Activated B cell treated with CpG ODN at 0.5 μM for 24 hours (primary cell): Measurements from ENCODE around the gene BCL2L14. TPM values are rescaled to one million over a fixed set of nuclear protein-coding genes. Genes with fewer than 3 reads are reported as not detected.

Experiments used
- ATAC-seq: fragments of 200-7000 bp; cut with Tn5 transposase; one replicate; pipeline ENCODE4 v1.10.0; 2021; ENCODE audit warnings: low read depth, mild to moderate bottlenecking, moderate library complexity
- CTCF ChIA-PET: fragments of 350-600 bp; sonication (Branson Sonifier 250); formaldehyde crosslinking; loops from one replicate; lab custom pipeline; 2021; ENCODE audit warnings: antibody characterized with exemption; lab: Charles Lee
- POLR2A ChIA-PET: fragments of 350-600 bp; sonication (Branson Sonifier 250); formaldehyde crosslinking; loops from one replicate; lab custom pipeline; 2021; ENCODE audit warnings: antibody characterized with exemption; lab: Charles Lee
- DNase-seq: peaks from one replicate; pipeline ENCODE4 v3.0.0; 2022
- H3K27ac Mint-ChIP-seq: one replicate; pipeline ENCODE4 v1.8.0; 2020; ENCODE audit warnings: mixed read lengths
- H3K27me3 Mint-ChIP-seq: one replicate; pipeline ENCODE4 v1.8.0; 2021; ENCODE audit warnings: mixed read lengths
- H3K36me3 Mint-ChIP-seq: one replicate; pipeline ENCODE4 v1.8.0; 2021; ENCODE audit warnings: low read depth, mixed read lengths
- H3K4me1 Mint-ChIP-seq: one replicate; pipeline ENCODE4 v1.8.0; 2021; ENCODE audit warnings: mixed read lengths
- H3K4me3 Mint-ChIP-seq: one replicate; pipeline ENCODE4 v1.8.0; 2020; ENCODE audit warnings: mild to moderate bottlenecking, mixed read lengths
- H3K9me3 Mint-ChIP-seq: one replicate; pipeline ENCODE4 v1.8.0; 2020; ENCODE audit warnings: mixed read lengths
- intact Hi-C: fragments of 100-400 bp; cut with micrococcal nuclease; formaldehyde crosslinking; loops from one replicate; pipeline ENCODE4 v1.15.1; 2024
- total RNA-seq: library from RNA; stranded (reverse); gene quantifications from 2 replicates; pipeline ENCODE4 v1.2.3, GENCODE V29; 2022
- TF ChIP-seq, protein P1 (sequence below): fragments of 200-600 bp; IDR thresholded peaks from one replicate; pipeline ENCODE4 v1.8.0; 2022; ENCODE audit warnings: antibody characterized with exemption, mild to moderate bottlenecking

The BCL2L14 gene
- total RNA-seq, 1 donor from 2014 or later: not detected

DNA sequence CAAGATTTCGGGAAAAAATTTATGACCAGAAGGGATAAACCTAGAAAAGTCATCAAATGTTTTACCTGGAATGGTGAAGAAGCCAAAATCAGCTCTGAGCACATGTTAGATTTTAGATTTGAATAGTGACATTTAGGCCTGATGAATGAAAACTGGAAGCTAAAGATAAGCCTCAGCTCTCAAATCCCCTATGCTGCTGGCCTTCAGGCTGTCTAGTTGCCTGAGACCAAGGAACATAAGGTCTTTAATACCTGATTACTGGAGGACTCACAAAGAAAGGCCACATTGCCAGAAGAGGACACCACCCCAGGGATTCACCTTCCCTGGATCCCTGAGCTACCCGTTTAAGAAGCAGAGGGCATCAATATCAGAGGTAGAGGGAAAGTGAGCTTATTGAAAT is 56.6 kb downstream of the BCL2L14 start:
- POLR2A ChIA-PET: no interaction called here

DNA sequence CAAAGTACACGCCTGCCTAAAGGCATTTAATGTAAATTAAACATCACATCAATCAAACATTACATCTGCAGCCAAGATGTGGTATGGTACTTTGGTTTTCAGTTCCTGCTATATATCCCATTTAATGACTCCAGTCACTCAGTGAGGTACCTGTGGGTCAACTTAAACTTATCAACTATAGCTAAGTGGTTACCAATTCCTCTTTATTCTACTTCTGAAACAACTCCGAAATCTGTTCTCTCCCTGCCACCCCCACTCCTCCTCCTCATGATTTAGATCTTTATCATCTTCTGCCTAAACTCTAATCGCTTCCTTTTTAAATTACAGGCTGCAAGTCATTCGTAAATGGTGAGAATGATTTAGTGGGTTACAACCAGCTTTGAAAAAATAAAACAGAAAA is 57.9 kb downstream of the BCL2L14 start:
- ChIA-PET POLR2A (no interaction called here), CTCF (no interaction called here)
- intact Hi-C loops: no loop called here
- Mint-ChIP-seq H3K27ac (no peak overlapping the region), H3K27me3 (no peaks in the 10 kb centered on the region), H3K4me3 (no peak overlapping the region), H3K4me1 (no peaks in the 10 kb centered on the region), H3K9me3 (no peaks in the 10 kb centered on the region), H3K36me3 (no peaks in the 10 kb centered on the region)
- ATAC-seq: no peak
- no peak for DNase-seq
- TF ChIP-seq, protein P1, sequence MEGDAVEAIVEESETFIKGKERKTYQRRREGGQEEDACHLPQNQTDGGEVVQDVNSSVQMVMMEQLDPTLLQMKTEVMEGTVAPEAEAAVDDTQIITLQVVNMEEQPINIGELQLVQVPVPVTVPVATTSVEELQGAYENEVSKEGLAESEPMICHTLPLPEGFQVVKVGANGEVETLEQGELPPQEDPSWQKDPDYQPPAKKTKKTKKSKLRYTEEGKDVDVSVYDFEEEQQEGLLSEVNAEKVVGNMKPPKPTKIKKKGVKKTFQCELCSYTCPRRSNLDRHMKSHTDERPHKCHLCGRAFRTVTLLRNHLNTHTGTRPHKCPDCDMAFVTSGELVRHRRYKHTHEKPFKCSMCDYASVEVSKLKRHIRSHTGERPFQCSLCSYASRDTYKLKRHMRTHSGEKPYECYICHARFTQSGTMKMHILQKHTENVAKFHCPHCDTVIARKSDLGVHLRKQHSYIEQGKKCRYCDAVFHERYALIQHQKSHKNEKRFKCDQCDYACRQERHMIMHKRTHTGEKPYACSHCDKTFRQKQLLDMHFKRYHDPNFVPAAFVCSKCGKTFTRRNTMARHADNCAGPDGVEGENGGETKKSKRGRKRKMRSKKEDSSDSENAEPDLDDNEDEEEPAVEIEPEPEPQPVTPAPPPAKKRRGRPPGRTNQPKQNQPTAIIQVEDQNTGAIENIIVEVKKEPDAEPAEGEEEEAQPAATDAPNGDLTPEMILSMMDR: no peak

More for the DNA sequence above, 56.6 kb downstream of the BCL2L14 start:
- ATAC-seq (no peak), DNase-seq (no peak)
- intact Hi-C loops: no loop called here
- no peak overlapping the region for H3K4me3 Mint-ChIP-seq
- no peak overlapping the region for H3K27ac Mint-ChIP-seq
- TF ChIP-seq, protein P1: no peak
- CTCF ChIA-PET: no interaction called here
- H3K36me3 Mint-ChIP-seq: no peaks in the 10 kb centered on the region
- H3K9me3 Mint-ChIP-seq: no peaks in the 10 kb centered on the region
- no peaks in the 10 kb centered on the region for H3K27me3 Mint-ChIP-seq
- no peaks in the 10 kb centered on the region for H3K4me1 Mint-ChIP-seq

DNA sequence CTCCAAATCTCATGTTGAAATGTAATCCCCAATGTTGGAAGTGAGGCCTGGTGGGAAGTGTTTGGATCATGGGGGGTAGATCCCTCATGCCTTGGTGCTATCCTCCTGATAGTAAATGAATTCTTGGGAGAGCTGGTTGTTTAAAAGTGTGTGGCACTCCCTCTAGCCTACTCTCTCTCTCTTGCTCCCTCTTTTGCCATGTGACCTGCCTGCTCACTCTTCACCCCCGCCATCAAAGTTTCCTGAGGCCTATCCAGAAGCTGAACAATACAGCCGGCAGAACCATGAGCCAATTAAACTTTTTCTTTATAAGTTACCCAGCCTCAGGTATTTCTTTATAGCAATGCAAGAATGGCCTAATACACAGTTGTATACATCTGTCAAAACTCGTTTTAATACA is 62.5 kb downstream of the BCL2L14 start:
- ChIA-PET POLR2A (no interaction called here), CTCF (no interaction called here)
- TF ChIP-seq, protein P1: no peak
- Mint-ChIP-seq H3K27ac (no peak overlapping the region), H3K36me3 (no peaks in the 10 kb centered on the region), H3K9me3 (no peaks in the 10 kb centered on the region), H3K4me3 (no peak overlapping the region), H3K4me1 (no peaks in the 10 kb centered on the region), H3K27me3 (peaks cover 3% of the 10 kb centered on the region)
- ATAC-seq (no peak), DNase-seq (no peak)
- intact Hi-C loops: no loop called here

DNA sequence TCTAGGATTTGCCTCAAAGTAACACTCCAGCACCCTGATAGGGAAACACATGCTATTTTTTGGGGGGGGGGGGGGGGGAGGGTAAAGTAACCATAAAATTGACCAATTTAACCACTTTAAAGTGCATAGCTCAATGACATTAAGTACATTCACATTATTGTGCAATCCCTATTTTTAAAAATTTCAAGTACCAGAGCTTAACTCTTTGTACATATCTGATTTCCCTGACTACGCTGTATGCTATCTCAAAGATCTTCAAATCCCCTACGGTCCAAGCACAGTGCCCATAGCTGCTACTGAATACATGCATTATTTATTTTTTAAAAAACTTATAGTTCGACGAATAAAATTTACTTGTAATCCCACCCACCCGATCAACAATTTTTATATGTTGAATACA is 63.0 kb downstream of the BCL2L14 start:
- TF ChIP-seq, protein P1: no peak
- CTCF ChIA-PET: no interaction called here
- intact Hi-C loops: no loop called here
- no peaks in the 10 kb centered on the region for H3K36me3 Mint-ChIP-seq
- H3K4me3 Mint-ChIP-seq: no peak overlapping the region
- POLR2A ChIA-PET: no interaction called here
- H3K27me3 Mint-ChIP-seq: peaks cover 3% of the 10 kb centered on the region
- H3K27ac Mint-ChIP-seq: no peak overlapping the region
- no peaks in the 10 kb centered on the region for H3K4me1 Mint-ChIP-seq
- no peaks in the 10 kb centered on the region for H3K9me3 Mint-ChIP-seq
- DNase-seq (no peak), ATAC-seq (no peak)

DNA sequence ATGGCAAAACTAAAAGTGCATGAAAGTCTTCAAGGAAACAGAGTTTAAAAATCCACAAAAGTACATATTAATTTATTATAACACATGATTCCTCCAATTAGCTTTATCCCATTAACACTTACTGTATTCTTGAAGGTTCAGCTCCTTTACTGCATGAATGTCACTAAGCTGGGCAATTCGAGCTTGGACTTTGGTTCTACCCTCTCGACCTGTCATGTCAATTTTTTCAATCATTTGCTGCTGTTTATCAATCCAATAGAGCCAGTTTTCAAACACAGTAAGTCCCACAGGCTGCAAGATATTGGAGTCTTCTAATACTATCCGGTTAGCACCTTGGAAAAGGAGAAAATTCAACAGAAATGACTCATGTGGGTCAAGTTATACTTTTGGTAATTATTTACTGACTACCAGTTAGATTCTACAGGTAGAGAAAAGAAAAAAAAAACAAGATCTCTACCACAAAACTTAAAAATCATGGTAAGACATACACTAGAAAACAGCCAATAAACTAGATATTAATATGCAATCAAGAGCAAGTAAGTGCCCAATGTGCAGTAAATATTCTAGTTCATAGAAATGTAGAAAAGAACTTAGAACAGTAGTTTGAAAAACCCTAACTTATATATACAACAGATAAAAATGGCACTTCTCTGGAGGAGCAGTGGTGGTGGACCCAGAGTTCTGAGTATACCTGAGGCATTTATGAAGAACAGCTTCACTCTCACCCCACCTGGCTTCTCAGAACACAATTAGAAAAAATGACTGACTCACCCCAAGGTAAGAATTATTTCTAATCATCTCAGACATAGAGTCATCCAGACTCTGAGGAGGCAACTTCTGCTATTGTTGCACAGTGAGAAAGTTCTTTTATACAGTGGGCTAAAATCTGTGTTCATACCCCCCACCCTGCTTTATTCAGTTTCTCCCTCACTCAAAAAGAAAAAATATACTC is 67.7 kb downstream of the BCL2L14 start:
- Mint-ChIP-seq H3K9me3 (no peaks in the 10 kb centered on the region), H3K27ac (no peak overlapping the region), H3K27me3 (peaks cover 5% of the 10 kb centered on the region), H3K4me1 (no peaks in the 10 kb centered on the region), H3K4me3 (no peak overlapping the region), H3K36me3 (no peaks in the 10 kb centered on the region)
- CTCF ChIA-PET: no interaction called here
- POLR2A ChIA-PET: no interaction called here
- TF ChIP-seq, protein P1: no peak
- DNase-seq (no peak), ATAC-seq (no peak)
- intact Hi-C loops: no loop called here
